Duodenal mucosa (tissue), 2 donors: Measurements from ENCODE around the gene CCDC201.

Experiments
- H3K27ac ChIP-seq: one replicate; pipeline ENCODE4 v1.7.0; 2013; ENCODE audit warnings: low read depth, low read length
- H3K27me3 ChIP-seq, 2 donors: one replicate each; pipeline ENCODE4 v1.7.0; 2013; ENCODE audit warnings: low read length in 2 of 2, control low read depth in 1 of 2; ENCODE audit not compliant: insufficient read depth in 2 of 2, control insufficient read depth in 1 of 2
- H3K36me3 ChIP-seq, 2 donors: one replicate each; pipeline ENCODE4 v1.7.0; 2013; ENCODE audit warnings: low read length in 2 of 2, control low read depth in 1 of 2; ENCODE audit not compliant: insufficient read depth in 2 of 2, control insufficient read depth in 1 of 2
- H3K4me1 ChIP-seq, 2 donors: one replicate each; pipeline ENCODE4 v1.7.0; 2013; ENCODE audit warnings: low read length in 2 of 2, control low read depth in 1 of 2; ENCODE audit not compliant: insufficient read depth in 2 of 2, control insufficient read depth in 1 of 2
- H3K4me3 ChIP-seq, 2 donors: one replicate each; pipeline ENCODE4 v1.7.0; 2013; ENCODE audit warnings: low read length in 2 of 2, low read depth in 1 of 2
- H3K9ac ChIP-seq, 2 donors: one replicate each; pipeline ENCODE4 v1.7.0; 2013; ENCODE audit warnings: low read length in 2 of 2, low read depth in 1 of 2
- H3K9me3 ChIP-seq, 2 donors: one replicate each; pipeline ENCODE4 v1.7.0; 2013; ENCODE audit warnings: low read length in 2 of 2, control low read depth in 1 of 2; ENCODE audit not compliant: control insufficient read depth in 1 of 2

CCDC201 gene, protein sequence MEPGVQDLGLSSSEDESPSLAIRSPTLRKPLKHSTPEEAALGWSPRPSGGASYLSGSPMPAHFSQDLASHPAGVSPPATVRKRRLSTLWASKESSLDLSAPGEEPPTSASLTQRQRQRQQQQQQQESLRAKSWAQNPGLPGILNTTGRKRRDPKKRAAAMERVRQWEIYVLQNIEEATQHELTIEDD

DNA sequence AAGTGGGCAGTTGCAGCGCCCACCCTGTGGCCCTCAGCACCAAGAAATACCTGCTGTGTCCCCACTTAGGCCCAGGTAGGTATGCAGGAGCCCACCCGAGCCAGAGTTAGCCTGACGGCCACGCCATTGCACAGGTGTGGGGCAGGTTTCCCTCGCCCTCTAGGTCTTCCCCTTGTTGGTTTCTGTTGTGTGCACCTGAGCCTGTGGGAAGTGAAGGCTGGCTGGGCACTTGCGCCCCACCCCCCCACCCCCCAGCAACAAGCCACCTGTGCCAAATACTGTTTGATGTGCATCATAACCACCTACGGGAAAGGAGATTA, at the start of gene CCDC201:
Gene CCDC201 (minus strand): TSS at position 48 of the 320 bp plus-strand sequence. CDS start 75 bp downstream, outside the sequence.
- Histone ChIP-seq H3K9ac (no peak within 1 kb of the TSS), H3K36me3 (no peaks in the 10 kb centered on the region), H3K4me3 (no peak within 1 kb of the TSS), H3K9me3 (no peaks in the 10 kb centered on the region), H3K4me1 (no peaks in the 10 kb centered on the region), H3K27ac (no peak within 1 kb of the TSS), H3K27me3 (peaks cover 2 to 5% of the 10 kb centered on the region in 2 donors)

GRCh38 chr7:45921699-45922519, 49.0 kb upstream of the CCDC201 start:
- H3K36me3 ChIP-seq = no peaks in the 10 kb centered on the region
- H3K4me3 ChIP-seq = peak overlapping the region; percentile 49 to 61
- H3K27me3 ChIP-seq = peaks cover 42 to 45% of the 10 kb centered on the region in 2 donors
- peaks cover 13 to 26% of the 10 kb centered on the region in 2 donors for H3K4me1 ChIP-seq
- no peak overlapping the region for H3K9ac ChIP-seq
- H3K9me3 ChIP-seq = no peaks in the 10 kb centered on the region
- no peak overlapping the region for H3K27ac ChIP-seq

DNA sequence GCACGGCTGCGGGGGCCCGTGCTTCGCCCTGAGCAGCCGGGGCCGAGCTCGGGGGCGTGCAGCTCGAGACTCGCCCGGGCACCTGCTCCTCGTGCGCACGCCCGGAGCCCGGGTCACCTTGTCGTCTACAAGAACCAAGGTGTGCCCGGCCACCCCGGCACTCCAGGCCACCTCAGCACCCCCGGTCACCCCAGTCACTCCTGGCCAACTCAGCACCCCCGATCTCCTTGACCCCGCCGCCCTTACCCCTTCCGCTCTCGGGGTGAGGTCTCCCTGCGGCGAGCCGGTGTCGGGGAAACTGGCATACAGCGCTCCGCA, 48.5 kb upstream of the CCDC201 start:
- Histone ChIP-seq H3K27ac (no peak overlapping the region), H3K4me3 (peak overlapping the region; percentile 49 to 61), H3K36me3 (no peaks in the 10 kb centered on the region), H3K9ac (no peak overlapping the region), H3K27me3 (peaks cover 42 to 45% of the 10 kb centered on the region in 2 donors), H3K4me1 (peaks cover 13 to 26% of the 10 kb centered on the region in 2 donors), H3K9me3 (no peaks in the 10 kb centered on the region)

GRCh38 chr7:45920502-45921380, 47.9 kb upstream of the CCDC201 start, which contains the start of gene IGFBP3:
Gene IGFBP3 (minus strand): TSS chr7:45921272. CDS start chr7:45921140, 132 bp downstream.
- peaks cover 13 to 26% of the 10 kb centered on the region in 2 donors for H3K4me1 ChIP-seq
- no peaks in the 10 kb centered on the region for H3K9me3 ChIP-seq
- no peak within 1 kb of the TSS for H3K9ac ChIP-seq
- no peaks in the 10 kb centered on the region for H3K36me3 ChIP-seq
- H3K27me3 ChIP-seq = peaks cover 42 to 45% of the 10 kb centered on the region in 2 donors
- peak within 1 kb of the TSS; percentile 59 to 61 for H3K4me3 ChIP-seq
- no peak within 1 kb of the TSS for H3K27ac ChIP-seq

GRCh38 chr7:45919993-45920459, 47.1 kb upstream of the CCDC201 start:
- peaks cover 42 to 45% of the 10 kb centered on the region in 2 donors for H3K27me3 ChIP-seq
- peaks cover 0 to 5% of the 10 kb centered on the region in 2 donors for H3K36me3 ChIP-seq
- H3K9ac ChIP-seq = peak overlapping the region in 1 of 2 donors; percentile 11
- no peaks in the 10 kb centered on the region for H3K9me3 ChIP-seq
- no peak overlapping the region for H3K27ac ChIP-seq
- peak overlapping the region; percentile 59 to 61 for H3K4me3 ChIP-seq
- peaks cover 13 to 26% of the 10 kb centered on the region in 2 donors for H3K4me1 ChIP-seq

- H3K9ac ChIP-seq = peak overlapping the region in 1 of 2 donors; percentile 11
- peaks cover 0 to 9% of the 10 kb centered on the region in 2 donors for H3K36me3 ChIP-seq
- no peak overlapping the region for H3K27ac ChIP-seq
- peaks cover 13 to 26% of the 10 kb centered on the region in 2 donors for H3K4me1 ChIP-seq
- peaks cover 41 to 42% of the 10 kb centered on the region in 2 donors for H3K27me3 ChIP-seq
- H3K4me3 ChIP-seq = peak overlapping the region; percentile 59 to 61
- no peaks in the 10 kb centered on the region for H3K9me3 ChIP-seq
Measured at GRCh38 chr7:45919231-45919784, 46.4 kb upstream of the CCDC201 start.

GRCh38 chr7:45918556-45918955, 45.7 kb upstream of the CCDC201 start:
- Histone ChIP-seq H3K27me3 (peaks cover 36 to 39% of the 10 kb centered on the region in 2 donors), H3K4me3 (no peak overlapping the region)

DNA sequence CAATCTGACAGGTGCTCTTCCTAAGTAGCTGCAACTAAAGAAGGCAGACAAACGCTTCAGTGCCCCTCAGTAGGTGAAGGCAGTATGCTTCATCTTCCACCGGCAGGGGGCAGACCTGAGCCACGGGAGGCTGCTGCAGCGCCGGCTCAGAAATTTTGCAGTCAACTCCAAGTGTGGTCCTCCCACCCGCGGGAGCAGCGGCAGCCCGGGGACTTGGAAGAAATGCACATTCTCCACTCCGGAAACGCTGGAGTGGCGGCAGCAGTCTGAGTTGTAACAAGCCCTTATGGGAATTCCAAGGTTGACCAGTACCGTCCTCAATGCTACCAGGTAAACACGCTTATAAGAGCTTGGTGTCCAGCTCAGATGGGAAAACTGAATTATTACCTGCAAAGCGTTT, 44.8 kb upstream of the CCDC201 start:
- H3K4me1 ChIP-seq = peaks cover 8 to 21% of the 10 kb centered on the region in 2 donors
- H3K27ac ChIP-seq = no peak overlapping the region
- H3K27me3 ChIP-seq = peaks cover 28 to 33% of the 10 kb centered on the region in 2 donors

More at GRCh38 chr7:45918556-45918955, 45.7 kb upstream of the CCDC201 start:
- Histone ChIP-seq H3K27ac (no peak overlapping the region), H3K9me3 (no peaks in the 10 kb centered on the region), H3K9ac (no peak overlapping the region), H3K36me3 (peaks cover 0 to 9% of the 10 kb centered on the region in 2 donors), H3K4me1 (peaks cover 13 to 25% of the 10 kb centered on the region in 2 donors)

DNA sequence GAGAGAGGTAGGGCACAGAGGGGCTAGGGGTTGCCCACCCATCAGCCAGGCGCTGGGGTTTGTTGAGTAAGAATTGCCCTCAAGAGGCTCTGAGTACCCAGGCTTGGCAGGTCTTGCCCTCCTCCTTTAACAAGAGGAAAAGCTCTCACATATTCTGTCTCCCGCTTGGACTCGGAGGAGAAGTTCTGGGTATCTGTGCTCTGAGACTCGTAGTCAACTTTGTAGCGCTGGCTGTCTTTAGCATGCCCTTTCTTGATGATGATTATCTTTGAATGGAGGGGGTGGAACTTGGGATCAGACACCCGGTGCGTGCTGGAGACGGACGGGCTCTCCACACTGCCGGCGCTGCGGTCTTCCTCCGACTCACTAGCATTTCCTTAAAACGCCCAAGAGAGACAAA, 44.2 kb upstream of the CCDC201 start:
- peaks cover 0 to 9% of the 10 kb centered on the region in 2 donors for H3K36me3 ChIP-seq
- no peak overlapping the region for H3K27ac ChIP-seq
- no peak overlapping the region for H3K9ac ChIP-seq
- no peak overlapping the region for H3K4me3 ChIP-seq
- H3K4me1 ChIP-seq = peaks cover 8 to 15% of the 10 kb centered on the region in 2 donors
- H3K27me3 ChIP-seq = peaks cover 22 to 27% of the 10 kb centered on the region in 2 donors
- H3K9me3 ChIP-seq = no peaks in the 10 kb centered on the region

More for the DNA sequence above, 44.8 kb upstream of the CCDC201 start:
- Histone ChIP-seq H3K9me3 (no peaks in the 10 kb centered on the region), H3K36me3 (peaks cover 0 to 9% of the 10 kb centered on the region in 2 donors), H3K4me3 (peak overlapping the region; percentile 32 to 53), H3K9ac (no peak overlapping the region)
